IPS-20b (cell line): ENCODE results near the gene C1QTNF9B.
A peak's percentile ranks its signal among the peaks of the same experiment; 100 is the strongest.
"Not testable (repeated sequence)": the region's sequence is repeated elsewhere in the genome, so short reads cannot be mapped to it uniquely, and the experiment has no call there.

ENCODE experiments used
- H3K27ac ChIP-seq: one replicate; pipeline ENCODE4 v1.5.1; 2013; ENCODE audit warnings: low read length
- H3K27me3 ChIP-seq: 2 replicates; pipeline ENCODE4 v1.6.1; 2013; ENCODE audit warnings: mild to moderate bottlenecking, low read length, inconsistent platforms; ENCODE audit not compliant: insufficient read depth
- H3K36me3 ChIP-seq: 2 replicates; pipeline ENCODE4 v1.6.1; 2013; ENCODE audit warnings: low read depth, mild to moderate bottlenecking, inconsistent platforms, low read length, moderate library complexity; ENCODE audit not compliant: insufficient read depth
- H3K4me1 ChIP-seq: 2 replicates; pipeline ENCODE4 v1.6.1; 2013; ENCODE audit warnings: mild to moderate bottlenecking, control low read depth, inconsistent platforms, low read length, moderate library complexity; ENCODE audit not compliant: insufficient read depth
- H3K4me3 ChIP-seq: 2 replicates; pipeline ENCODE4 v1.5.1; 2013; ENCODE audit warnings: mild to moderate bottlenecking, low read length, inconsistent platforms
- H3K9ac ChIP-seq: 2 replicates; pipeline ENCODE4 v1.6.1; 2013; ENCODE audit warnings: low read depth, mild to moderate bottlenecking, inconsistent platforms, low read length, moderate library complexity
- H3K9me3 ChIP-seq: 2 replicates; pipeline ENCODE4 v1.6.1; 2013; ENCODE audit warnings: mild to moderate bottlenecking, low read depth, low read length, inconsistent platforms; ENCODE audit not compliant: insufficient read depth

The C1QTNF9B gene

DNA sequence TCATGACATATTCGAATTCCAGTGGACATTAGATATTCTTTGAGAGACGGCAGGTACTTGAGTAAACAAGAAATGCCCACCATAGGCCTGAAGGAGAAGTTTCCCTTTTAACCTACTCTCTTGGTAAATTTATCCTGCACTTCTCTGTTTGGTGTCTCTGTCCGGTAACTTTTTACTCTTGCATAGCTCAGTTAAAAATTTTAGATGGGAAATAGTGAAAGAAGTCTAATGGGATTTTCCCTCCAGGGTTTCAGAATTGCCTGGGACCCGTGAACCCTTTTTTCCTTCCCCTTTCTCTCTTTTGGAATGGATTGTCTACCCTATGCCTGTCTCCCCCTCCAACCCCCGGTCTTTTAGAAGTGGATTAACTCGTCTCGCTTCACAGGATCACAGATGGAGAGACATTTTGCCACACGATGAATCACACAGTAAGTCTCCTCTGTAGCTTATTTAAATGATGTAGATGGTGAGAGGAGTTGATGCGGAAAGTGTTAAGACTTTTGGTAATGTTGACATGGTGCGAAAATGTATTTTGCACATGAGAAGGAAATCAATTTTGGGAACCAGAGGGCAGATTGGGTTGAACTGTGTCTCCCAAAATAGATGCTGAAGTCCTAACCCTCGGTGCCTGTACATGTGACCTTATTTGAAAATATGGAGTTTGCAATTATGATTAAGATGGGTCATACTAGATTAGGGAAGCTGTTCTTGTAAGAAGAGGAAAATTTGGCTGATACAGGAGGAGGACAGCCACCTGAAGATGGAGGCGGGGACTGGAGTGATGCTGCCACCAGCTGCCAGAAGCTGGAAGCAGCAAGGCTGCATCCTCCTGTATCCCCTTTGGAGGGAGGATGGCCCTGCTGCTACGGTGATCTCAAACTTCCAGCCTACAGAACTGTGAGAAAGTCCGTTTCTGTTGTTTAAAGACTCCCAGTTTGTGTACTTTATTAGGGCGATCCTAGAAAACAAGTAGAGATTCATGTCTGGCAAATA lies 7.4 kb downstream of the C1QTNF9B start:
- Histone ChIP-seq H3K36me3 (peaks cover 5% of the 10 kb centered on the region), H3K4me1 (peaks cover 9% of the 10 kb centered on the region), H3K4me3 (peak overlapping the region; percentile 98), H3K9me3 (no peaks in the 10 kb centered on the region), H3K9ac (no peak overlapping the region), H3K27ac (no peak overlapping the region), H3K27me3 (no peaks in the 10 kb centered on the region)

GRCh38 chr13:23888658-23889614 lies 8.4 kb downstream of the C1QTNF9B start, which contains the start of gene MIPEP:
Gene MIPEP, minus strand, starts transcription at chr13:23889400. Its CDS starts 80 bp downstream, at chr13:23889320.
- H3K9me3 ChIP-seq: no peaks in the 10 kb centered on the region
- no peak within 1 kb of the TSS for H3K27ac ChIP-seq
- H3K4me3 ChIP-seq: peak within 1 kb of the TSS; percentile 98
- no peaks in the 10 kb centered on the region for H3K27me3 ChIP-seq
- H3K4me1 ChIP-seq: peaks cover 9% of the 10 kb centered on the region
- H3K9ac ChIP-seq: peak within 1 kb of the TSS; percentile 91; the same call in 1 of the 2 replicates
- H3K36me3 ChIP-seq: peaks cover 10% of the 10 kb centered on the region

GRCh38 chr13:23884361-23884760 lies 12.9 kb downstream of the C1QTNF9B start:
- not testable (repeated sequence) for H3K27me3 ChIP-seq, H3K9ac ChIP-seq, H3K4me3 ChIP-seq, H3K9me3 ChIP-seq, H3K27ac ChIP-seq, H3K4me1 ChIP-seq
- H3K36me3 ChIP-seq: peaks cover 22% of the 10 kb centered on the region

- Histone ChIP-seq H3K36me3 (peaks cover 30% of the 10 kb centered on the region), H3K27me3 (no peaks in the 10 kb centered on the region), H3K4me1 (peaks cover 5% of the 10 kb centered on the region), H3K27ac (no peak overlapping the region), H3K4me3 (no peak overlapping the region), H3K9me3 (no peaks in the 10 kb centered on the region), H3K9ac (no peak overlapping the region)
Observed at GRCh38 chr13:23883255-23883654, 14.0 kb downstream of the C1QTNF9B start.

- not testable (repeated sequence) for H3K9me3 ChIP-seq, H3K4me3 ChIP-seq, H3K9ac ChIP-seq, H3K4me1 ChIP-seq, H3K27me3 ChIP-seq, H3K27ac ChIP-seq
- H3K36me3 ChIP-seq: peaks cover 38% of the 10 kb centered on the region
Observed at GRCh38 chr13:23881402-23881800, 15.9 kb downstream of the C1QTNF9B start.

GRCh38 chr13:23880493-23881401 lies 16.6 kb downstream of the C1QTNF9B start:
- not testable (repeated sequence) for H3K27ac ChIP-seq, H3K4me3 ChIP-seq, H3K9ac ChIP-seq, H3K4me1 ChIP-seq, H3K27me3 ChIP-seq, H3K9me3 ChIP-seq
- peaks cover 38% of the 10 kb centered on the region for H3K36me3 ChIP-seq

DNA sequence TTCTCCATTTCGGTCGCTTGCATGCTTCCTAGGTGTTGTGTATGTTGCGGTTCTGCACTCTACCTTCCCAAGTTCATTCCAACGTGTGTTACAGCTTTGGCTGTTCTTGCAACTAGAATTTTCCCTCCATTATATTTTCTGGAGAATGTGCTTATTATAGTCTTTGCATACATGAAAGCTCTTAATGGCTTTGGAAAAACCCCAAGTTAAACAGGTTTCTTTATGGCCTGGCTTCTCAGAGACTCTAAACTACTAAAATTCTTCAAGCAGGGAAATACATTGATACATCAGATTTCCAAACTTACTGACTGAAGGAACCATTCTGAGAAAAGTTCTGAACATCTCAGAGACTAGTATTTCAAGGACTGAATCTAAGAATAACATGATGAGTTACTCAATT lies 20.0 kb downstream of the C1QTNF9B start:
- Histone ChIP-seq H3K27ac (no peak overlapping the region), H3K36me3 (peaks cover 20% of the 10 kb centered on the region), H3K9ac (no peak overlapping the region), H3K9me3 (no peaks in the 10 kb centered on the region), H3K4me1 (no peaks in the 10 kb centered on the region), H3K4me3 (no peak overlapping the region), H3K27me3 (no peaks in the 10 kb centered on the region)

DNA sequence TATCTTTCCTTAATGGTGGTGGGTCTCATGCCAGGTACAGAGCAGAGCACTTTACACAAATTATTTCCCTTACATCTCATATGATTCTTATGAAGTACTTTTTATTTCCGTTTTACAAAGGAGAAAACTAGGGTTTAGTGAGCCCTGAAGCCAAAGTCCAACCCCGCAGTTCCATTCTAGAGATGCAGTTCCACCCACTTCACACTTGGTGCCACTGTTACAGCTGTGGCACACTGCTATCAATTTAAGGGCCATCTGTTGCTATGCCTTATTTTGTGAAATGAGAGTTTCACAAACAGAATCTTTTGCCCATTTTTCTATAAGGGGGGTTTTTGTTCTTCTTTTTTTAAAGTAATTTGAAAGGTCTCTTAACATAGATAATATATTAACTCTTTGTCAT lies 21.0 kb downstream of the C1QTNF9B start:
- H3K36me3 ChIP-seq: peaks cover 16% of the 10 kb centered on the region
- H3K9me3 ChIP-seq: no peaks in the 10 kb centered on the region
- no peaks in the 10 kb centered on the region for H3K27me3 ChIP-seq
- no peaks in the 10 kb centered on the region for H3K4me1 ChIP-seq
- no peak overlapping the region for H3K4me3 ChIP-seq
- no peak overlapping the region for H3K9ac ChIP-seq
- no peak overlapping the region for H3K27ac ChIP-seq

GRCh38 chr13:23871616-23872220 lies 25.6 kb downstream of the C1QTNF9B start:
- no peak overlapping the region for H3K27ac ChIP-seq
- H3K4me1 ChIP-seq: peaks cover 6% of the 10 kb centered on the region; the same call in 1 of the 2 replicates
- no peaks in the 10 kb centered on the region for H3K9me3 ChIP-seq
- no peaks in the 10 kb centered on the region; the same call in 1 of the 2 replicates for H3K36me3 ChIP-seq
- H3K27me3 ChIP-seq: no peaks in the 10 kb centered on the region
- no peak overlapping the region for H3K4me3 ChIP-seq
- H3K9ac ChIP-seq: no peak overlapping the region

DNA sequence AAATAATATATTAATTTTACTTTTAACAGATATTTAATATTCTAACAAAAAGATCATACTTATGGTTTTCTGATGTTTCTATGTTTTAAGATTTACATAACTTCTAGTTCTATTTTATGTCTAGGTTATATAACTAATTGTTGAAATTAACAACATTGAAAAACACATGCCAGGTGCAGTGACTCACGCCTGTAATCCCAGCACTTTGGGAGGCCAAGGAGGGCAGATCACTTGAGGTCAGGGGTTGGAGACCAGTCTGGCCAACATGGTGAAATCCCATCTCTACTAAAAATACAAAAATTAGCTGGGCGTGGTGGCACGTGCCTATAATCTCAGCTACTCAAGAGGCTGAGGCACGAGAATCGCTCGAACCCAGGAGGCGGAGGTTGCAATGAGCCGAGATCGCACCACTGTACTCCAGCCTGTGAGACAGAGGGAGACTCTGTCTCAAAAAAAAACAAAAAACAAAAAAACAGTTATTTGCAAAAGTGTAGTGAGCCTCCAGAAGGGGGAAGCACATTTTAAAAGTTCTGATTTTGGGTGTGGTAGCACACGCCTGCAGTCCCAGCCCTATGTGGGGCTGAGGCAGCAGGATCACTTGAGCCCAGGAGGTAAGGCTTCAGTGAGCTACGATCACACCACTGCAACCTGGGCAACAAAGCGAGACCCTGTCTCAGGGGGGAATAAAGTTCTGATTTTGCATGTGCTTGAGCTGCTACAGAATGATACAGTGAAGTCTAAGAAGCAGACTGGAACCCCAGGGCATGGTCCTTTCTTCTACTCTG lies 26.8 kb downstream of the C1QTNF9B start:
- H3K4me3 ChIP-seq: no peak overlapping the region
- peaks cover 8% of the 10 kb centered on the region; the same call in 1 of the 2 replicates for H3K4me1 ChIP-seq
- no peak overlapping the region for H3K27ac ChIP-seq
- H3K9ac ChIP-seq: no peak overlapping the region
- H3K27me3 ChIP-seq: no peaks in the 10 kb centered on the region
- no peaks in the 10 kb centered on the region for H3K36me3 ChIP-seq
- no peaks in the 10 kb centered on the region for H3K9me3 ChIP-seq
